CD4-positive, alpha-beta T cell treated with Interleukin-4 for 1 hour (primary cell): ENCODE measurements around the gene EVA1A.

ENCODE experiments used
- DNase-seq, 2 donors: peaks; one replicate each; pipeline ENCODE4 v3.0.0-alpha.2; 2020 to 2022

Gene EVA1A

GRCh38 chr2:75539955-75540716 is 20.6 kb downstream of the EVA1A start:
- DNase-seq = no peak

- DNase-seq = no peak
These were observed 21.9 kb downstream of the EVA1A start for GRCh38 chr2:75538521-75539490.

- no peak for DNase-seq
These were observed 23.1 kb downstream of the EVA1A start for GRCh38 chr2:75537658-75538057.

- DNase-seq = no peak
These were observed 27.6 kb downstream of the EVA1A start for GRCh38 chr2:75533135-75533534.

GRCh38 chr2:75532488-75532887 is 28.3 kb downstream of the EVA1A start:
- no peak for DNase-seq

GRCh38 chr2:75528221-75528977 is 32.3 kb downstream of the EVA1A start:
- no peak for DNase-seq

GRCh38 chr2:75527676-75528075 is 33.1 kb downstream of the EVA1A start:
- DNase-seq = no peak

- DNase-seq = no peak
These were observed 33.9 kb downstream of the EVA1A start for GRCh38 chr2:75526842-75527241.

GRCh38 chr2:75525434-75526310 is 35.1 kb downstream of the EVA1A start:
- DNase-seq = no peak

- DNase-seq = no peak
These were observed 36.3 kb downstream of the EVA1A start for GRCh38 chr2:75524276-75524911.

GRCh38 chr2:75523313-75524275 is 37.1 kb downstream of the EVA1A start:
- DNase-seq = no peak

GRCh38 chr2:75522543-75523312 is 38.0 kb downstream of the EVA1A start:
- DNase-seq = no peak

GRCh38 chr2:75521225-75521872 is 39.4 kb downstream of the EVA1A start:
- no peak for DNase-seq

GRCh38 chr2:75519843-75520242 is 40.9 kb downstream of the EVA1A start:
- DNase-seq = no peak

- DNase-seq = no peak
These were observed 41.9 kb downstream of the EVA1A start for GRCh38 chr2:75518638-75519465.

- DNase-seq = no peak
These were observed 43.0 kb downstream of the EVA1A start for GRCh38 chr2:75517547-75518230.
